ENCODE results near the gene ATG5. TPM values are rescaled to one million over a fixed set of nuclear protein-coding genes. Genes with fewer than 3 reads are reported as not detected.
"Not testable (repeated sequence)": the region's sequence is repeated elsewhere in the genome, so short reads cannot be mapped to it uniquely, and the experiment has no call there.

ATG5 gene
- total RNA-seq, 1 experiment from 2014 or later, result 27.8 TPM

- DNase-seq (ENCODE audit: low read depth, low spot score), result no peak
- in situ Hi-C loops (cut with HindIII; ENCODE audit: low pct_unique_long_range_greater_than_20kb, low sequenced_read_pairs), result no loop called here
Observed at GRCh38 chr6:106273087-106273486, 52.5 kb downstream of the ATG5 start.

- DNase-seq (ENCODE audit: low read depth, low spot score), result no peak
- in situ Hi-C loops (cut with HindIII; ENCODE audit: low pct_unique_long_range_greater_than_20kb, low sequenced_read_pairs), result no loop called here
Observed at GRCh38 chr6:106272287-106272686, 53.3 kb downstream of the ATG5 start.

GRCh38 chr6:106270414-106270813 lies 55.1 kb downstream of the ATG5 start:
- DNase-seq (ENCODE audit: low read depth, low spot score), result no peak
- in situ Hi-C loops (cut with HindIII; ENCODE audit: low pct_unique_long_range_greater_than_20kb, low sequenced_read_pairs), result no loop called here

- DNase-seq (ENCODE audit: low read depth, low spot score); in situ Hi-C loops (cut with HindIII; ENCODE audit: low pct_unique_long_range_greater_than_20kb, low sequenced_read_pairs): not testable (repeated sequence)
Observed at GRCh38 chr6:106269268-106269919, 56.2 kb downstream of the ATG5 start.

- DNase-seq (ENCODE audit: low read depth, low spot score); in situ Hi-C loops (cut with HindIII; ENCODE audit: low pct_unique_long_range_greater_than_20kb, low sequenced_read_pairs): not testable (repeated sequence)
Observed at GRCh38 chr6:106268500-106268899, 57.1 kb downstream of the ATG5 start.

GRCh38 chr6:106264433-106264832 lies 61.1 kb downstream of the ATG5 start:
- DNase-seq (ENCODE audit: low read depth, low spot score); in situ Hi-C loops (cut with HindIII; ENCODE audit: low pct_unique_long_range_greater_than_20kb, low sequenced_read_pairs): not testable (repeated sequence)

- DNase-seq (ENCODE audit: low read depth, low spot score); in situ Hi-C loops (cut with HindIII; ENCODE audit: low pct_unique_long_range_greater_than_20kb, low sequenced_read_pairs): not testable (repeated sequence)
Observed at GRCh38 chr6:106259748-106260147, 65.8 kb downstream of the ATG5 start.

GRCh38 chr6:106258726-106259125 lies 66.8 kb downstream of the ATG5 start:
- DNase-seq (ENCODE audit: low read depth, low spot score), result no peak
- in situ Hi-C loops (cut with HindIII; ENCODE audit: low pct_unique_long_range_greater_than_20kb, low sequenced_read_pairs), result no loop called here

- DNase-seq (ENCODE audit: low read depth, low spot score), result no peak
- in situ Hi-C loops (cut with HindIII; ENCODE audit: low pct_unique_long_range_greater_than_20kb, low sequenced_read_pairs), result no loop called here
Observed at GRCh38 chr6:106257195-106257594, 68.4 kb downstream of the ATG5 start.

GRCh38 chr6:106256201-106256968 lies 69.2 kb downstream of the ATG5 start:
- in situ Hi-C loops (cut with HindIII; ENCODE audit: low pct_unique_long_range_greater_than_20kb, low sequenced_read_pairs), result no loop called here
- no peak for DNase-seq (ENCODE audit: low read depth, low spot score)

- no peak for DNase-seq (ENCODE audit: low read depth, low spot score)
- in situ Hi-C loops (cut with HindIII; ENCODE audit: low pct_unique_long_range_greater_than_20kb, low sequenced_read_pairs), result no loop called here
Observed at GRCh38 chr6:106255306-106255705, 70.3 kb downstream of the ATG5 start.

GRCh38 chr6:106254636-106255035 lies 70.9 kb downstream of the ATG5 start:
- in situ Hi-C loops (cut with HindIII; ENCODE audit: low pct_unique_long_range_greater_than_20kb, low sequenced_read_pairs), result no loop called here
- DNase-seq (ENCODE audit: low read depth, low spot score), result no peak

GRCh38 chr6:106253731-106254130 lies 71.8 kb downstream of the ATG5 start:
- in situ Hi-C loops (cut with HindIII; ENCODE audit: low pct_unique_long_range_greater_than_20kb, low sequenced_read_pairs), result no loop called here
- DNase-seq (ENCODE audit: low read depth, low spot score), result no peak

GRCh38 chr6:106253172-106253571 lies 72.4 kb downstream of the ATG5 start:
- in situ Hi-C loops (cut with HindIII; ENCODE audit: low pct_unique_long_range_greater_than_20kb, low sequenced_read_pairs), result no loop called here

GRCh38 chr6:106252687-106253086 lies 72.9 kb downstream of the ATG5 start:
- in situ Hi-C loops (cut with HindIII; ENCODE audit: low pct_unique_long_range_greater_than_20kb, low sequenced_read_pairs), result no loop called here
- no peak for DNase-seq (ENCODE audit: low read depth, low spot score)

More at GRCh38 chr6:106253172-106253571, 72.4 kb downstream of the ATG5 start:
- no peak for DNase-seq (ENCODE audit: low read depth, low spot score)

GRCh38 chr6:106251531-106252255 lies 73.9 kb downstream of the ATG5 start:
- DNase-seq (ENCODE audit: low read depth, low spot score); in situ Hi-C loops (cut with HindIII; ENCODE audit: low pct_unique_long_range_greater_than_20kb, low sequenced_read_pairs): not testable (repeated sequence)

GRCh38 chr6:106250953-106251352 lies 74.6 kb downstream of the ATG5 start:
- DNase-seq (ENCODE audit: low read depth, low spot score), result no peak
- in situ Hi-C loops (cut with HindIII; ENCODE audit: low pct_unique_long_range_greater_than_20kb, low sequenced_read_pairs), result no loop called here

GRCh38 chr6:106249658-106250057 lies 75.9 kb downstream of the ATG5 start:
- in situ Hi-C loops (cut with HindIII; ENCODE audit: low pct_unique_long_range_greater_than_20kb, low sequenced_read_pairs), result no loop called here
- no peak for DNase-seq (ENCODE audit: low read depth, low spot score)

Measured in SK-MEL-5 (cell line).